Measurements from ENCODE around the gene CCDC167. TPM values are rescaled to one million over a fixed set of nuclear protein-coding genes. Genes with fewer than 3 reads are reported as not detected.

Gene CCDC167
- total RNA-seq, 1 donor from 2014 or later: 82.7 TPM

DNA sequence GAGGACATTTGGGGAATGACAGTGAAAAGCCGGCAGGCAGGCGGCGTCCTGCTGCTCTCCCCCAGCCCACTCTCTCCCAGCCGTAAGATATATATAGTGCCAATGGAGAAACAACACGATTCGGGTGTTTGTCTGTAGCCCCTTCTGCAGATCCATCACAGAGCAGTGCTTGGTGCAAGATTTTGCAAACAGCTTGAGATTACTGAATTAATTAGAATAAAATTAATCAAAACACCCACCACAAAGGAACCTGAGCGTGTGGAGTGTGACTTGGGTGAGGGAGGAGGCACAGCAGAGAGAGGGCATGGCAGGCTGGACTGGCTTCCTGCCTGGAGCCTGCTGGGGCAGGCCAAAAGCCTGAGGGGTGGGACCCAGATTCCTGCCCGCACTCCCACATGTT, 28.8 kb upstream of the CCDC167 start:
- Histone ChIP-seq H3K27me3 (ENCODE audit: control insufficient read depth, insufficient read depth, low read length) (peaks cover 35% of the 10 kb centered on the region), H3K4me3 (ENCODE audit: low read depth, low read length) (no peak overlapping the region), H3K36me3 (ENCODE audit: control insufficient read depth, insufficient read depth, low read length) (no peaks in the 10 kb centered on the region)
- no peak for DNase-seq (ENCODE audit: low read depth)
- TF ChIP-seq, protein P1, sequence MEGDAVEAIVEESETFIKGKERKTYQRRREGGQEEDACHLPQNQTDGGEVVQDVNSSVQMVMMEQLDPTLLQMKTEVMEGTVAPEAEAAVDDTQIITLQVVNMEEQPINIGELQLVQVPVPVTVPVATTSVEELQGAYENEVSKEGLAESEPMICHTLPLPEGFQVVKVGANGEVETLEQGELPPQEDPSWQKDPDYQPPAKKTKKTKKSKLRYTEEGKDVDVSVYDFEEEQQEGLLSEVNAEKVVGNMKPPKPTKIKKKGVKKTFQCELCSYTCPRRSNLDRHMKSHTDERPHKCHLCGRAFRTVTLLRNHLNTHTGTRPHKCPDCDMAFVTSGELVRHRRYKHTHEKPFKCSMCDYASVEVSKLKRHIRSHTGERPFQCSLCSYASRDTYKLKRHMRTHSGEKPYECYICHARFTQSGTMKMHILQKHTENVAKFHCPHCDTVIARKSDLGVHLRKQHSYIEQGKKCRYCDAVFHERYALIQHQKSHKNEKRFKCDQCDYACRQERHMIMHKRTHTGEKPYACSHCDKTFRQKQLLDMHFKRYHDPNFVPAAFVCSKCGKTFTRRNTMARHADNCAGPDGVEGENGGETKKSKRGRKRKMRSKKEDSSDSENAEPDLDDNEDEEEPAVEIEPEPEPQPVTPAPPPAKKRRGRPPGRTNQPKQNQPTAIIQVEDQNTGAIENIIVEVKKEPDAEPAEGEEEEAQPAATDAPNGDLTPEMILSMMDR (IDR thresholded peaks at IDR 0.05; ENCODE audit: insufficient read depth, low read length, poor library complexity, severe bottlenecking): no peak

DNA sequence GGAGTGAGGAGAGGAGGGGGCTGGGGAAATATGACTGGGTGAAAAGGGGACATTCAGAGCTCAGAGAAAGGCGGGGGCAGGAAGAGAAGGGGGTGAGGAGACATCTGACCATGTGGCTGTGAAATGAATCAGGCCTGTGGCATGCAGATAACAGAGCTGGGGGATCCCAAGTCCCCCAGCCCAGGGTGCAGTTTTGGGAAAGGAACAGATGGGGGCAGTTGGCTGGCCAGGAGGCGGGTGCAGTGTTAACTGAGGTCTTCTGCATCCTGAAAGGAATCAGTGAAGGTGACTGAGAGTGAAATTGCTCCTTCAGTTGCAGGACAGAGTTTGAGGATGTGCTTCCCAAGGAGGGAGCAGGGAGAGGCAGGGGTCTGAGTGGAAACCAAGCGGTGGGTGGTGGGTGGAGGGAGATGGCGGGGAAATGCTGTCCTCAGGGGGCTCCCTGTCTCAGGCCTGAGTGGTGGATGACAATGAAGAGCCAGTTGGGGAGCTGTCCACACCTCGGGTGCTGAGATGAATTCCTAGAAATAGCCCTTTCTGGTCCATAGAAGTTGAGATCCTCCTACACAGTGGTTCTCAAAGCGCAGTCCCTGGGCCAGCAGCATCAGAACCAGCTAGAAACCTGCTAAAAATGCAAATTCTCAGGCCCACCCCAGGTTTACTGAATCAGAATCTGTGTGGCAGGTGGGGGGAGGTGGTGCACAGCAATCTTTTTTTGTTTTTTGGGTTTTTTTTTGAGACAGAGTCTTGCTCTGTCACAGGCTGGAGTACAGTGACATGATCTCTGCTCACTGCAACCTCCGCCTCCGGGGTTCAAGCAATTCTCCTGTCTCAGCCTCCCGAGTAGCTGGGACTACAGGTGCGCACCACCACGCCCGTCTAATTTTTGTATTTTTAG, 26.0 kb upstream of the CCDC167 start:
- H3K27me3 ChIP-seq (ENCODE audit: control insufficient read depth, insufficient read depth, low read length): peaks cover 17% of the 10 kb centered on the region

DNA sequence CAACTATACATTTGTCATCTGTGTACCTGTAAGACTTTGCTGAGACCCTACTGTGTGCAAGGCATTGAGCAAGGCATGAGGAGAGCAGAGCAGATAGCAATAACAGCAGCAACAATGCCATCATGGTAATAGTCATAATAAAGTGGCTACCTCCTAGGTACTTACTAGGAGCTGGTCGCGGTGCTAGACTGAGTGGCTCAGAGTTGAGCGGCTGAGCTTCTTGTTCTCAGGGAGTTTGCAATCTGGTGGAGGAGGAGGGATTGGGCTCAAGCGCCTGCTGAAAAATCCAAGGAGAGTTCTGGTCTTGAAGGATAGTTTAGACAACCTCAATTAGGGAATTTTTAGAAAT, 25.3 kb upstream of the CCDC167 start:
- DNase-seq (ENCODE audit: low read depth): no peak
- Histone ChIP-seq H3K36me3 (ENCODE audit: control insufficient read depth, insufficient read depth, low read length) (no peaks in the 10 kb centered on the region), H3K27me3 (ENCODE audit: control insufficient read depth, insufficient read depth, low read length) (peaks cover 14% of the 10 kb centered on the region), H3K4me3 (ENCODE audit: low read depth, low read length) (no peak overlapping the region)
- TF ChIP-seq, protein P1 (IDR thresholded peaks at IDR 0.05; ENCODE audit: insufficient read depth, low read length, poor library complexity, severe bottlenecking): no peak

More for the DNA sequence above, 26.0 kb upstream of the CCDC167 start:
- Histone ChIP-seq H3K4me3 (ENCODE audit: low read depth, low read length) (no peak overlapping the region), H3K36me3 (ENCODE audit: control insufficient read depth, insufficient read depth, low read length) (no peaks in the 10 kb centered on the region)
- DNase-seq (ENCODE audit: low read depth): no peak
- TF ChIP-seq, protein P1 (IDR thresholded peaks at IDR 0.05; ENCODE audit: insufficient read depth, low read length, poor library complexity, severe bottlenecking): no peak

DNA sequence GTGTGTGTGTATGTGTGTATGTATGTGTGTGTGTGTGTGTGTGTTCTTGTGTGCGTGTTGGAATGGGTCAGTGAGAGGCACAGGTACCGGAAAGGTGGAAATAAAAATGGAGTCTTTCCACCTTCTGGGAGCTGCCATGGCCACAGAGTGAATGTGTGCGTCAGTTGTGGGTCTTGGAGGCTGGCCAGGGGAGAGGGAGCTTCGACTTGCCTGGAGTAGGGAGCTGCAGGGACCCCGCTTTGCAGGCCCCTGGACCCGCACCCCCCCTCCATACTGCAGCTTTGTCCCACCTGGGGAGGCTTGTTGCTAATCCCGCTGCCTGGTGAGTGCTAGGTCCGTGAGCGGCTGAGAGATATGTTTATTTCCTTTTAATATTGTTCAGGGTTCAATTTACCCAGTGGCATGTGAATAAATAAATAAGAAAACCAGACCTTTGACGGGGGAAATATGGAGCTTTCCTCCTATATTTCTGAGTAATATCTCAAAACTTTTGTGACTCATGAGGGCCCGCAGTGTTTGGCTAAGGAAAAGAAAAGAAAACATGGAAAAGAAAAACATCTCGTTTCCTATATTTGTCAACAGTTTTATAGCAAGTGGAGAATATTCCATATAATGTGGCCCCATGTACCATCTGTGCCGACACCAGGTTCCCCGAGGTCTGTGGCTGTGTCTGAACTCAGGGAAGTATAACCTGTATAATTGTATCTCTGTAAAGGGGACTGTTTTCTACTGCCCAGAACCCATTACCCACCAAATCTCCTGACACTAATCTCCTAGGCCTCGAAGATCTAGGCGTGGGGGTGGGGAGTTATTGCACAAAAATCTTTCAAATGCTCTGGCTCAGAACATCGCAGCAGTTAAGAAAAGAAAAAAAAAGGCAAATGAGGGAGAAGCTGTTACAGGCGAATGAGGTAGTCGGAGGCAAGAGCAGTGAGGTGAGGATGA, 24.6 kb upstream of the CCDC167 start:
- H3K27me3 ChIP-seq (ENCODE audit: control insufficient read depth, insufficient read depth, low read length): peaks cover 14% of the 10 kb centered on the region
- DNase-seq (ENCODE audit: low read depth): no peak
- no peak overlapping the region for H3K4me3 ChIP-seq (ENCODE audit: low read depth, low read length)
- H3K36me3 ChIP-seq (ENCODE audit: control insufficient read depth, insufficient read depth, low read length): no peaks in the 10 kb centered on the region
- TF ChIP-seq, protein P1 (IDR thresholded peaks at IDR 0.05; ENCODE audit: insufficient read depth, low read length, poor library complexity, severe bottlenecking): no peak

DNA sequence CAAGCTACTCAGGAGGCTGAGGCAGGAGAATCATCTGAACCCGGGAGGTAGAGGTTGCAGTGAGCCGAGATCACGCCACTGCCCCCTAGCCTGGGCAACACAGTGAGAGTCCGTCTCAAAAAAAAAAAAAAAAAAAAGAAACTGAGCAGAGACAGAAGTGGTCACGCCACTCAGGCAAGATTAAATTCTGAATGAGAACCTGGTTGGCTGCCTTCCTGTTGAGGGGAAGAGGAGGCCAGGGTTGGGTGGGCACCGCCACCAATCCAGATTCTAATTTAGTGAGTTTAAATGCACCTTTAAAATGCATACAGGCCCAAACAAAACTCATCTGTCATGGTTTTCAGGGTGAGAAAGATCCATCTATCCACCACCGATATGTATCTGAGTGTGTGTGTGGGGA, 23.7 kb upstream of the CCDC167 start:
- TF ChIP-seq, protein P1 (IDR thresholded peaks at IDR 0.05; ENCODE audit: insufficient read depth, low read length, poor library complexity, severe bottlenecking): no peak
- Histone ChIP-seq H3K36me3 (ENCODE audit: control insufficient read depth, insufficient read depth, low read length) (no peaks in the 10 kb centered on the region), H3K27me3 (ENCODE audit: control insufficient read depth, insufficient read depth, low read length) (peaks cover 14% of the 10 kb centered on the region), H3K4me3 (ENCODE audit: low read depth, low read length) (no peak overlapping the region)
- no peak for DNase-seq (ENCODE audit: low read depth)
